ENCODE data around the gene SLC43A3.
"Not testable (repeated sequence)": the region's sequence is repeated elsewhere in the genome, so short reads cannot be mapped to it uniquely, and the experiment has no call there.

The SLC43A3 gene

DNA sequence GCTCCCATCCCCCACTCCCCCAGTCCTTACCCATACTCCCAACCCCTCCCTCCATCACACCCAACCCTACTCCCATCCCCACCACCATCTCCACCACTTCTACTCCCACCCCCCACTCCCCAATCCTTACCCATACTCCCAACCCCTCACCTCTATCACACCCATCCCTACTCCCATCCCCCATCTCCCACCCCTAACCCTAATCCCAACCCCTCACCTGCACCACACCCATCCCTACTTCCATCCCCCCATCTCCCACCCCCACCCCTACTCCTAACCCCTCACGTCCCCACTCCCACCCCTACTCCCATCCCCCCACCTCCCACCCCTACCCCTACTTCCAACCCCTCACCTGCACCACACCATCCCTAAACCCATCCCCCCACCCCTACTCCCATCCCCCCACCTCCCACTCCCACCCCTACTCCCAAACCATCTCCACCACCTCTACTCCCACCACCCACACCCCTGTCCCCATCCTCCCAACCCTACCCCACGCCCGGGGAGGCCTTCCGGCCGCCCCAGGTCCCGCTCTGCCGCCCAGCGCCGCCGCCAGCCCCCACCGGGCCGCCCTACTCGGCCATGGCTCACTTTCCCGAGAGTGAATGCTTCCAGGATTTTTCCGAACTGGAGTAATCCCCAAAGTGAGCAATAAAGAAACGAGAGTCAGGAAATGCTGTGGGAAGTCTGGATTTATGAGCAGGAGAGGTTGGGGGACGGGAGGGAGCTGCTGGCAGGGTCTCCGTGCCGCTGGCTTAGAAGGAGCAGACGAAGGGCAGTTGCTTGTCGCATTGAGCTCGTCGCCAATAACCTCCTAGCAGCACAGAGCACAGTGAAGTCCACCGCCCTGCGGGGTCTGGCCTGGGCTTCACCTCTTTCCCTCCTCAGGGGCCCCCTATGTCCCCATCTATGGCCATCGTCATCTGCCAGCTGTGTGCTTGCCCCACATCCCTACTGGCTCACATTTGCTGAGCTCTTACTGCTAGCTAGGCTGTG, 50.5 kb downstream of the SLC43A3 start:
- DNase-seq: no peak

DNA sequence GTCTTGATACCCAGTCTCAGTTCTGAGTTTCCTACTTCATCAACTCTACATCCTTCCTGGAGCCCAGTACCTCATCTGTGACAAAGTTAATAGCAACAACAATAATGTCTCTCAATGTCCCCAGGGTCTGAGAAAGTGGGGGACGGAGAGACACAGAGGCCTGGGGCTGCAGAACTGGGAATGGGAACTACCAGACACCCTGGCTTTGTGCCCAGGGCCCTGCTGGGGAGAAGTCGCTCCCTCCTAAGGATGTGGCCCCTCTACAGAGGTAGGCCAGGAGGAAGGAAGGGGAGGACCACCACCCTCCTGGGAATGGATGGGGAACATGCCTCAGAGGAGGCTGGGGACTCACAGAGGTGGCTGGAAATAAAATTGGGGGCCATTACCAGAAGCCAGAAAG, 51.4 kb downstream of the SLC43A3 start:
- no peak for DNase-seq

DNA sequence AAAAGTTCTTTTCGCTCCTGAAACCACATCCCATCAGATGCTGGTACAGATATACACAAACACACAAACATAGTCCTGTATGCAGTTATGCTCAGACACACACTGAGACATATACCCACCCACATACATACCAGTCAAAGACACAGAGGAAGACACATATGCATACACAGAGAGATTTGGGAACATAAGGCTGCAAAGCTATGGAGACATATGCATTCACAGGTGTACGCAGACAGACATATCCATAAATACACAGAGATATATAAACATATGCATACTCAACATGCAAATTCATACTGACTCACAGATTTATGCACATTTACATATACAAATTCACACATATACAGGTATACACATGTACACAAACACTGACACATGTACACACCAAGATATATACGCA, 52.0 kb downstream of the SLC43A3 start:
- DNase-seq: no peak

DNA sequence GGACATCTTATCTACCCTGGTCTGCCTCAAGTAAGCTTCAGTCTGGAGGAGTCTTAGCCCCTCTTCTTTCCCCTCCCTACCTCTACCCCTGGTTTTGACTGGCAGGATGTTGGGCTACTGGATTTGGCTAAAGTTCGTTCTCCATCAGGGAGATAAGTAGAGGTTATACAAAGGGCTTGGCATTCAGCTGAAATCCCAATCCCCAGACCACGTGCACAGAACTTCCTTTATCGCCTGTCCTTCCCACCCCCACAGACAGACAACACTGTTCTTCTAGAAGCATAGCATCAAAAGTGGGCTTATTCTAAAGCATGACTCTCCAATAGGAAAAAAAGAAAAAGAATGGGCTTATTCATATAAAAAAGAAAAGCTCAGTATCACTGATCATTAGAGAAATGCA, 53.8 kb downstream of the SLC43A3 start:
- no peak for DNase-seq

DNA sequence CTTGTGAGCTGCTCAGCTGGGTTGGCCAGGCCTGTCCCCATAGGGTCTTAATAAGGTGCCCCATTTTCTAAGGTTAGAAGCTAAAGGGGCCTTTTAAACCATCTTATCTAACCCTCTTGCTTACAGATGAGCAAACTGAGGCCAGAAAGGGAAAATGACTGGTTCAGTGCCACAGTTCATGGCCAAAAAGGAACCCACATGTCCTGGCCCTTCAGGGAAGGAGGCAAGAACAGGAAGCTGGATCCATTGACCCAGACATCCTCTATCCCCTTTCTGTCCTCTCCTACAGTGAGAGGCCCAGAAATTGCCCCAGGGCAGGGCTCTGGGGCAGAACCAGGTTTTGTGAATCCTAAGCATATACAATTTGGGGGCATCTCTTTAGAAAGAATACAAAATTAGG, 56.0 kb downstream of the SLC43A3 start:
- no peak for DNase-seq

DNA sequence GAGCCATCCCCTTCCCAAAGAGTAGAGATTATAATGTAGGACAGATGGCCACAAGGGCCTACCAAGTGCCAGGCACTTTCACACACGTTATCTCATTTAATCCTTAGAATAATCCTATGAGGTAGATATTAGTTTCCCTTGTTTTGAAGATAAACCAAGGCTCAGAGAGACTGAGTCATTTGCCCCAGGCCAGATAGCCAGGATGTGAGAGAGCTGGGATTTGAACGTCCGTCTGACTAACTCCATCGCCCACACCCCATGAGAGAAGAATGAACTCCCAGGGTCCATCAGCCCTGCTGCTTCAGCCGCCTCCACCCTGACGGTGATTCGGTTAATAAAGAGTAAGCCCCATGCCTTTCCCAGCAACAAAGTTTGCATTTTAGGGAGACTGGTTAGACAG, 56.7 kb downstream of the SLC43A3 start:
- no peak for DNase-seq

DNA sequence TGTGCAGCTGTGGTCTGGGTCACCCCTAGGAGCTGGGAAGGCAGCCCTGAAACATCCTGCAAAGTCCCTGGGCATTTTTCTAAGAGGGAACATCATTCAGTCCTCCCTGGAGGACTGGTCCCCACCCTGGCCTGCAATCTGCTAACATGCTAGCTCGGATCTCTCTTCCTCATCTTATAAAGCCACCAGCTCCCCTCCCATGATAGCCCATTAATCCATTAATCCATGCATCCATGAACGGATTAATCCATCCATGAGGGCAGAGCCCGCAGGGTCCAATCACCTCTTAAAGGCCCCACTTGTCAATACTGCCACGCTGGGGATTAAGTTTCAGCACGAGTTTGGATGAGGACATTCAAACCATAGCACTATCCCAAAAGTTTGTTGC, 58.1 kb downstream of the SLC43A3 start:
- no peak for DNase-seq

DNA sequence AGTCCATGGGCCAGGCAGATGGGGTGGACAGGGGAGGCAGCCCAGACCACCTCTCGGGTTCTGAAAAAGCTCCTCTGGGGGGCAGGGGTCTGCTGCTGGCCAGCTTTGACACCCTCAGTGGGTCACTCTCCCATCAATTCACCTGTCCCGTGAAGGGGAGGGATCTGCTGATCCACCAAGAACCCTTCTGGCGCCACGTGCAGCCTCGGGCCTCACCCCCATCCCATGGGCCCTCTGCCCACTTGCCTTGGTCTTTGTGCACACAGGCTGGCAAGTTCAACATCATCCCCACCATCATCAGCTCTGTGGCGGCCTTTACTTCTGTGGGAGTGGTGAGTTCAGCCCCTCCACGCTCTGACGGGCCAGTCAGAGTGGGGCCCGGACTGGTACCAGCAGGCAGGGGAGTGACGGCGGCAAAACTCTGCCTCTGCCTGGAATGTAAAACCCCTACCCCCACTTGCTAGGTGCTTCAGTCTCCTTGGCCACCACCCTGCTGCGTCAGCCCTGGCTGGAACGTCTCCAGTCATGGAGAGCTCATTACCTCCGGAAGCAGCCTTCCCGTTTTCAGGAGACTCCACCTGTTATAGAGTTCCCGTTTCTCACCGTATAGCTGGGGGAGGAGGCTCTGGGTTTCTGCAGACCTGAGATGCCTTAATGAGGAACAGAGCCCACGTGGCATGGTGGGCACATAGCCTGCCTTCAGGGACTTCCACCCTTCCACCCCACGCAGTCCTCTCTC, 58.6 kb downstream of the SLC43A3 start:
- no peak for DNase-seq

DNA sequence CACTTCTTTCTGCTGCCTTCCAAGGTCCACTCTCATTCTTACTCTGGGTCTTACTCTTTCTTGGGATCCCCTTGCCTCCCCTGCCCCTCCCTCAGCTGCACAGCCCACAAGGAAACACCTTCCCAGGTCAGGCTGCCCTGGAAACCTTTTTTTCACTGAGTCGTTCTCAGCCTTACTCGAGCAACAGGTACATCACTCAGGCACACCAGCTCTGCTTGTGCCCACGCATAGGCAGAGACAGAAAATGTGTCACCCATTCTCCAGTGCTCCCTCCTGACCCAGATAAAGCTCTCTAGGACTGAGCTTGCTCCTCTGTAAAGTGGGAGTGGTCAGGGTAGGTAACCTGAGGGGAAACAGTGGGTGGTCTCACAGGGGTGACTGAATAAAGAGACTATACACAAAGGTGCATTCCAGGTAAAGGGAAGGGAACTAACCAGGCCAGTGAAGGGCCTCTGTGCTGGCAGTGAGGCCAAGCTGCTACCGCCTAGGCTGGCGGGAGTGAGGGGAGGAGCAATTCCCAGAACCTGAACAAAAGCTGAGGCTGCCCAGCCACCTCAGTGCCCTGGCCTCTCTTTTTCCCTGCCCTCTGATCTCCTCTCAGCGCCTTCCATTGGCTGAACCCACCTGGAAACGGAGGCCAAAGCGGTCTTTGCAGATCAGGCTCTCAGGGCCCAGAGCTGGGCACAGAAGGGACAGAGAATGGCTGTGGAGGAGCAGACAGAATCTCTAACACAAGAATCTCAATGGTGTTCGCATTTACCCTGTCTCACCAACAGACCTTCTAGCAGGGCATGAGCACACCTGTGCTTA, 61.9 kb downstream of the SLC43A3 start:
- no peak for DNase-seq

DNA sequence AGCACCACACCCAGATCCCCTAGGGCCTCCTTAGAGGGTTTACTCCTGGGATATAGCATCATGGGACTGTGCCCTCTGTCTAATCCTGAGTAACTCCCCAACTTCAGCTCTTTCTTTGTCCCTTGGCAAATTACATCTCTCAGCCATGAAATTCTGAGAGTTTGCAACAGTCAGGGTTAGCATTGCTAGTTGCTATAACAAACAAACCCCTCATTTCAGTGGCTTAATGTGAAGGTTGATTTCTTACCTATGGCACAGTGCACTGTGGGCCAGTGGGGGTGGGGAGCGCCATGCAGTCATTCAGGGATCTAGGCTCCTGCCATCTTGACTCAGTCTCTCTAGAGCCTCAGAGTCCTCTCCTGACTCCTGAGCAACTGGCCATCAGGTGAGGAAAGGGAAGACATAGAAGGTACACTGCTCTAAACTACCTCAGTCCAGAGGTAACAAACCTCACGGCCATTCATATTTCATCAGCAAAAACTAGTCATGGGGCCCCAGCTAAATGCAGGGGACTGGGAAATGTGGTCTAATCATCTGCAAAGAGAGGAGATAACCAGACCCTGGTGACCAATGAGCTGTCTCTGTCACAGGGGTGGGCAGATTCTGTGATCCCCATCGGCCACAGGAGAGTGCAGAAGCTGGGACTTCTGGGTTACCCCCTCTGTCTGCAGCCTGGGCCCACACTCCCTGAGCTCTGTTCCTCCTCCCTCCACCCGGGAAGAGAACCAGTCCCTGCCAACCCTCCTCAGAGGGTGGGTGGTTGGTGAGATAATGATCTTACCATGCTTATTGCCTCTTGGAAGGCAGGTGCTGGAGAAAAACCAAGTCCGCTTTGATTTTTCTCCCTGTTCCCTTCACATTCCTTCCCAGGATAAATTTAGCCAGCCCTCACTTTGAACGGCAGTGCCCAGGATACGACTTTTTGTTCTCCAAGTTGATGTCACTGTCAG, 63.5 kb downstream of the SLC43A3 start:
- DNase-seq: no peak

DNA sequence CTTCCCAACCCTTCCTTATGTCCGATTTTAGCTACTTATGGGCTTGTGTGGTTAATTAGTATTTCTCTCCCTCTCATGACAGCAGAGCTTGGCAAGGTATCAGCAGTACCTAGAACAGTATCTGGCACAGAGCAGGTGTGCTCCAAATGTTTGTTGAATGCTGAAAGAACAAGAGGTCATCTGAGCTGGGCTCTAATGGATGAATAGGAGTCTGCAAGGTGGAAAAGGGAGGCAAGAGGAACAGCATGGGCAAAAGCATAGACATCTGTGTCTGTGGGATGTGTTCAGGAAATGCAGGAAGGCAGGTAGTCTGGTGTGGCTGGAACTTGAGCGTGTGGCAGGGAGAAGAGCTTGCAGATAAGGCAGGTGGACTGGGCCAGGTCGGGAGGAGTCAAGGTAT, 65.0 kb downstream of the SLC43A3 start:
- no peak for DNase-seq

DNA sequence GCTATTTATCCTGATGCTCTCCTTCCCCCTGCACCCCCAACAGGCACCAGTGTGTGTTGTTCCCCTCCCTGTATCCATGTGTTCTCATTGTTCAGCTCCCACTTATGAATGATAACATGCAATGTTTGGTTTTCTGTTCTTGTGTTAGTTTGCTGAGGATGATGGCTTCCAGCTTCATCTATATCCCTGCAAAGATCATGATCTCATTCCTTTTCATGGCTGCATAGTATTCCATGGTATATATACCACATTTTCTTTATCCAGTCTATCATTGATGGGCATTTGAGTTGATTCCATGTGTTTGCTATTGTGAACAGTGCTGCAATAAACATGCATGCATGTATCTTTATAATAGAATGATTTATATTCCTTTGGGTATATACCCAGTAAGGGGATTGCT, 65.5 kb downstream of the SLC43A3 start:
- not testable (repeated sequence) for DNase-seq

DNA sequence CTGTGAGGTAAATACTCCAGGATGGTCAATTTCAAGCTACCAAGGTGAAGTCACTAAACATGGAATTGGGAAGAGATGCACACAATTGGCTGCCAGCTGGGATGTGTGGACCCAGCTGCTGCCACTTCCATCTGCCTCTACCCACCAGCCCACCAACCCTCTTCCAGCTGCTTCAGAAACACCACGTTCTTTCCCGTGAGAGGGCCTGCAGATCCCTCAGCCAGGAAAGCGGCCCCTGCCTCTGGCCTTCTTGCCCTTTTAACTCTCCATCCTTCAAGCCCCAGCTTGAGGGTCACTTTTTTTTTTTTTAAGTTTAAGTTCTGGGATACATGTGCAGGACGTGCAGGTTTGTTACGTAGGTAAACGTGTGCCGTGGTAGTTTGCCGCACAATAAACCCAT, 65.9 kb downstream of the SLC43A3 start:
- DNase-seq: no peak

DNA sequence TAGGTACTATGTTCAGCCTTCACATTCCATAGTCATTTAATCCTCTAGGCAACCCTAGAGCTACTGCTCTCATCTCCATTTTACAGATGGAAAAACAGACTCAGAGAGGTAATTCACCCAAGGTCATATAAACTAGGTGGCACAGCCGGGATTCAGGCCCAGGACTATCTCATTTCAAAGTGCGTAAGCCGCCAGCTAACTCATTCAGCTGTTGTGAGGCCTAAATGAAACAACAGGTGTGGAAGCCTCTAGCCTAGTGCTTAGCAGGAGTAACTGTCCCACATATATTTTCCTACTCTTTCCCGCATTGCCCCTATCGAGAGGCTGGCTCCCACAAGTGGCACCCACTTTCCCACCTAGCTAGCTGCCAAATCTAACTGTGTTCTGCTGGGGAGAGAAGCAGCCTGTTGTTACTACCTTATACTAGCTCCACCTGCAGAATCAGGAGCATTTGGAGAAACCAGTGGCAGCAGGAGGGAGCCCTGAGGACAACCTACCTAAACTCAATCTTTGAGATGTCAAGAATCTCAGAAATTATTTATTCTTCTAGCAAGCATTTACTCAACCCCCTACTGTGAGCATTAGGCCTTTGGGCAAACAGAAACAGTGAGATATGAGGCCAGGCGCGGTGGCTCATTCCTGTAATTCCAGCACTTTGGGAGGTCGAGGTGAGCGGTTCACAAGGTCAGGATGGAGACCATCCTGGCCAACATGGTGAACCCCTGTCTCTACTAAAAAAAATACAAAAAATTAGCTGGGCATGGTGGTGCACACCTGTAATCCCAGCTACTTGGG, 66.8 kb downstream of the SLC43A3 start:
- DNase-seq: no peak

DNA sequence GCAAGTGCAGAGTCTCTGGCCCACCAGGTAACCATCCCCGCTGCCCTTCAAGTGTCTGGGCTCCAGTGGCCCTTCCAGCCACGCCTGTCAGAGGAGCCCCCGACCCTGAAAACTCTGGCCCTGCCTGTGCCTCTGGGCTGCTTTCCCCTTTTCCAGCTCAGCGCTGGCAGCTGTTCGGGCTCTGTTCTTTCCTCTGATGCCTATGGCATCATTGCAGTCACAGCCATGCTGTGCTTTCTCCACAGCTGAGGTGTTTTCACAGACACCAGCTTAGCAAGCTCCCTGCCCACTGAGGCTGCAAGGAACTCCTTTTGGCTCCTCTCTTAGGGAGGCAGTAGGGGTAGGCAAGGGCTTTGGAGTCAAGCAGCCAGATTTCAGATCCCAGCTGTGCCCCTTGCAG, 67.5 kb downstream of the SLC43A3 start:
- no peak for DNase-seq

DNA sequence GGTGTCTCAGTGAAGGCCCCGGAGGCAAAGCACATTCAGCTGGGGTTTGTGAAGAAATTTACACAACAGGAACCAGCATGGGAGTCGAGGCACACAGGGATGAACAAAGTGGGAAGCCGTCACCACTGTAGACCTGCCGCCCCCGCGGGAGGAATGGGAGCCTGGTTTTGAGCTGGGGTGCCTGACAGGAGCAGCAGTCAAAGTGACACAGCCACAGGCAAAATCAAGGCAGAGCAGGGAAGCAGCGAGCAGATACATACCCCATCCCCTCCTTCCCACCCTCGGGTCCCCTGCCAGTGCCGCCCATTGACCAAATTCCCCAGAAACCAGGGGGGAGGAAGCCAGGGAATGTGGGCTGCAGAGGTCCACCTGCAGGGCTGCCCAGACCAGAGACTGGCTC, 67.9 kb downstream of the SLC43A3 start:
- no peak for DNase-seq

DNA sequence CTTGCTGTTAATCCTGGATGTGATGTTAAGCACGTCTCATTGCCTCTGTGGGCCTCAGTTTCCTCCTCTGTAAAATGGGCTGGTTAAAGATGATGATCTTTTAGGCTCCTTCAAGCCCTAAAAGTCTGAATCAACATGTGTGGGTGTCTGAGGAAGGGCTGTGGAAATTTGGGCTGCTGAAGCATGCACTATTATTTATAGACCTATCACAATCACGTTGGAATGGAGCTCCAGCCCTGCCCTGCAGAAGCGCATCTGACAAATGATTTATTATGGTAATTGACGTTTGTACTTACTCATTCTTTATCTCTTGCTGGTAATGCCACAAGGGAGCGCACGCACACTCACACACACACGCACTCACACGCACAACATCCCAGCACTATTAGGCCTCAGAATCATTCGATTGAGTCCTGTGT, 68.4 kb downstream of the SLC43A3 start:
- no peak for DNase-seq

DNA sequence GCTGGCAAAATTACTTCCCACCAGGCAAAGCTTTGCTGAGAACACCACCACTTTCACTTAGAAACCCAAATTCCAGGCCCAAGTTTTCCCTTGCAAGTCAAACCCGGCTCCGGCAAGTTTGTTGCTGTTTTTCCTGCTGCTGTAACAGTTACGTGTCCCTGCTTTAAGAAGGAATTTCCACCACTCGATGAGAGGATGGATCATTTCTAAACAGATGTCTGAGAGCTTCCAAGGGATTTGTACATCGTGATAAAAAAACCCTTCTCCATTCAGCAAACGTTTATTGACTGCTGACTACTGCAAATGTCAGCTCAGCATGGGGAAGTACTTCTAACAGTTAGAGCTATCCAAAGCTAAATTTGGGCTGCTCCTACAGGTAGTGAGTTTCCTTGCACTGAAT, 69.1 kb downstream of the SLC43A3 start:
- DNase-seq: no peak

DNA sequence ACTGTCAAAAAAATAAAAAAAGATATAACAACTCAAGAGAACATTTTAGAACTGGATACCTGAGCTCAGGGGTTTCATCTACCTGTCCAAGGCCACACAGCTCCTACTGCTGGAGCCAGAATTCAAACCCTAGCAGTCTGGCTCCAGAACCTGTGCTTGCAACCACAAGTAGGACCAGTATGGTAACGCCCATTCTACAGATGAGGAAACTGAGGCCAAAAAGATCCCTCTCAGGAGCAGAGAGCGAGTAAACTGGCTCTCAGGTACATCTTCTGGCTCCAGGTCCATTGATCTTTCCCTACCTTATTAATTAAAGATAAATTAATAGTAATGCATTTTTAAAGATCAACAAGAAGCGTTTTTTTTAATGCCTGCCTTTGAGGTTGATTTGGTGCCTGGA, 69.6 kb downstream of the SLC43A3 start:
- no peak for DNase-seq

Data from RPMI8226 (cell line).